ENCODE data around the gene NHP2.
A peak's percentile ranks its signal among the peaks of the same experiment; 100 is the strongest.

DNA sequence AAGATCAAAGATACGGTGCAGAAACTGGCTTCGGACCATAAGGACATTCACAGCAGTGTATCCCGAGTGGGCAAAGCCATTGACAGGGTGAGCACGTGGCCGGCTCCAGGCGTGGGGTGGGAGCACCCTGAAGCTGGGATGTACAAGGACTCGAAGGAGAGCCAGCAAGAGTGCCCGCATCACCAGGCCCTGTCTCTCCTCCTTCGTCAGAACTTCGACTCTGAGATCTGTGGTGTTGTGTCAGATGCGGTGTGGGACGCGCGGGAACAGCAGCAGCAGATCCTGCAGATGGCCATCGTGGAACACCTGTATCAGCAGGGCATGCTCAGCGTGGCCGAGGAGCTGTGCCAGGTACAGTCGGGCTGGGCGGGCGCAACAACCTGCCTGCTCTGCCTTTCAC is 11.0 kb downstream of the NHP2 start:
- TF ChIP-seq, protein P1, sequence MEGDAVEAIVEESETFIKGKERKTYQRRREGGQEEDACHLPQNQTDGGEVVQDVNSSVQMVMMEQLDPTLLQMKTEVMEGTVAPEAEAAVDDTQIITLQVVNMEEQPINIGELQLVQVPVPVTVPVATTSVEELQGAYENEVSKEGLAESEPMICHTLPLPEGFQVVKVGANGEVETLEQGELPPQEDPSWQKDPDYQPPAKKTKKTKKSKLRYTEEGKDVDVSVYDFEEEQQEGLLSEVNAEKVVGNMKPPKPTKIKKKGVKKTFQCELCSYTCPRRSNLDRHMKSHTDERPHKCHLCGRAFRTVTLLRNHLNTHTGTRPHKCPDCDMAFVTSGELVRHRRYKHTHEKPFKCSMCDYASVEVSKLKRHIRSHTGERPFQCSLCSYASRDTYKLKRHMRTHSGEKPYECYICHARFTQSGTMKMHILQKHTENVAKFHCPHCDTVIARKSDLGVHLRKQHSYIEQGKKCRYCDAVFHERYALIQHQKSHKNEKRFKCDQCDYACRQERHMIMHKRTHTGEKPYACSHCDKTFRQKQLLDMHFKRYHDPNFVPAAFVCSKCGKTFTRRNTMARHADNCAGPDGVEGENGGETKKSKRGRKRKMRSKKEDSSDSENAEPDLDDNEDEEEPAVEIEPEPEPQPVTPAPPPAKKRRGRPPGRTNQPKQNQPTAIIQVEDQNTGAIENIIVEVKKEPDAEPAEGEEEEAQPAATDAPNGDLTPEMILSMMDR (IDR thresholded peaks at IDR 0.05 in 2 of 3, conservative IDR thresholded peaks at IDR 0.05 in 1 of 3; ENCODE audit: control insufficient read depth in 2 of 3, extremely low read depth in 1 of 3, insufficient read depth in 1 of 3, low read depth in 3 of 3, low read length in 3 of 3), result no peak
- no peak for TF ChIP-seq EZH2 (IDR thresholded peaks at IDR 0.05; ENCODE audit: borderline replicate concordance, control insufficient read depth, low read depth, low read length)
- TF ChIP-seq HDAC2 (IDR thresholded peaks at IDR 0.05), result no peak
- TF ChIP-seq POLR2A (IDR thresholded peaks at IDR 0.05; ENCODE audit: low read depth, low read length), result peak; percentile 47
- no peak for TF ChIP-seq EP300 (IDR thresholded peaks at IDR 0.05; ENCODE audit: borderline replicate concordance in 1 of 2, control insufficient read depth in 1 of 2, low read depth in 2 of 2, low read length in 2 of 2)
- TF ChIP-seq, protein P2, sequence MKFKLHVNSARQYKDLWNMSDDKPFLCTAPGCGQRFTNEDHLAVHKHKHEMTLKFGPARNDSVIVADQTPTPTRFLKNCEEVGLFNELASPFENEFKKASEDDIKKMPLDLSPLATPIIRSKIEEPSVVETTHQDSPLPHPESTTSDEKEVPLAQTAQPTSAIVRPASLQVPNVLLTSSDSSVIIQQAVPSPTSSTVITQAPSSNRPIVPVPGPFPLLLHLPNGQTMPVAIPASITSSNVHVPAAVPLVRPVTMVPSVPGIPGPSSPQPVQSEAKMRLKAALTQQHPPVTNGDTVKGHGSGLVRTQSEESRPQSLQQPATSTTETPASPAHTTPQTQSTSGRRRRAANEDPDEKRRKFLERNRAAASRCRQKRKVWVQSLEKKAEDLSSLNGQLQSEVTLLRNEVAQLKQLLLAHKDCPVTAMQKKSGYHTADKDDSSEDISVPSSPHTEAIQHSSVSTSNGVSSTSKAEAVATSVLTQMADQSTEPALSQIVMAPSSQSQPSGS (IDR thresholded peaks at IDR 0.05; ENCODE audit: low read length), result no peak
- no peak for TF ChIP-seq SIX5 (IDR thresholded peaks at IDR 0.05; ENCODE audit: low read depth, low read length, severe bottlenecking)
- no peak for TF ChIP-seq GABPA (IDR thresholded peaks at IDR 0.05; ENCODE audit: low read depth)
